DMS 273 (cell line): ENCODE measurements around the gene STAC3.

Source experiments
- DNase-seq: peaks from one replicate; lab custom pipeline; 2025; ENCODE audit not compliant: unreplicated experiment; lab: John Stamatoyannopoulos, UW

Gene STAC3

DNA sequence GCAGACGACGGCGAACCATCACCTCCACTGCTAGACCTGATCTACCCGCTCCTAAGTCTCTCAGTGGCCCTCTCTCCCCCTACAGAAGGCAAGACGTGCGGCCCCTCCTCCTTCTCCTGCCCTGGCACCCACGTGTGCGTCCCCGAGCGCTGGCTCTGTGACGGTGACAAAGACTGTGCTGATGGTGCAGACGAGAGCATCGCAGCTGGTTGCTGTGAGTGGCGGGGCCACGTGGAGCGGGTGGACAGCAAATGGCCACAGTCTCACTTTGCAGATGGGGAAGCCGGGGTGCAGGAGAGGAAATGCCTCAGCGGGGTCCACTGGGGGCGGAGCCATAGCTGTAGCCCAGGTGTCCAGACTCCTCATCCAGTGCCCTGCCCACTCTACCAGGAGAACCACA lies 55.8 kb downstream of the STAC3 start:
- no peak for DNase-seq

DNA sequence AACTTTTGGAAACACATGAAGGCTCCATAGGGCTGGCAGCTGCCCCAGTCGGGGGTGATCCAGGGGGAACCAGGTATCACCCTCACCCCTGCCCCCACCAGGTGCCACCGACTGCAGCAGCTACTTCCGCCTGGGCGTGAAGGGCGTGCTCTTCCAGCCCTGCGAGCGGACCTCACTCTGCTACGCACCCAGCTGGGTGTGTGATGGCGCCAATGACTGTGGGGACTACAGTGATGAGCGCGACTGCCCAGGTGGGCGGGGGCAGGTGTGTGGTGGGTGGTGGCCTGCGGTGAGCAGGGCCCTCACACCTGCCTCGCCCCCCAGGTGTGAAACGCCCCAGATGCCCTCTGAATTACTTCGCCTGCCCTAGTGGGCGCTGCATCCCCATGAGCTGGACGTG lies 56.7 kb downstream of the STAC3 start:
- DNase-seq: no peak

DNA sequence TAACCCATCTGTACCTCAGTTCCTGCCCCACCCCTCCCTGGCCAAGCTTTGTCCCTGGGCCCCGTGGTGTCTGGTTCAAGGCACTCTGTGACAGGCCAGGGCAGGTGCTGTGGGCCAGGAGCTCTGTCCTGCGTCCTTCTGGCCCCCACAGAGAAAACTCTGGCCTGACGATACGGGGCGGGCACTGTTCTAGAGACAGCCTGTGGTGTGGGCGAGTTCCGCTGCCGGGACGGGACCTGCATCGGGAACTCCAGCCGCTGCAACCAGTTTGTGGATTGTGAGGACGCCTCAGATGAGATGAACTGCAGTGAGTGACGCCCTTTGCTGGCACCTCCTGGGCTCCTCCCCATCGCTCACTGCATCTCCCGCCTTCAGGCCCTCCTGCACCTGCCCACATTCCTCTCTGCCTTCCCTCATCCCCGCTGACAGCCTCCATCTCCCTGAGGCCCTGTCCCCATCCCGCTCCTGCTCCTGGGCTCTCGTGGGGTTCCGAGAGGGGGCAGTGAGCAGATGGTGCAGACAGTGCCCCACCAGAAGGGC lies 57.2 kb downstream of the STAC3 start:
- DNase-seq: no peak
